ENCODE measurements around the gene CPSF2. TPM values are rescaled to one million over a fixed set of nuclear protein-coding genes. Genes with fewer than 3 reads are reported as not detected.

The CPSF2 gene
- total RNA-seq, 4 donors from 2014 or later: 13.0 to 39.6 (median 32.3) TPM

GRCh38 chr14:92217936-92218335 lies 96.2 kb downstream of the CPSF2 start:
- Histone ChIP-seq H3K4me1 (no peaks in the 10 kb centered on the region), H3K27me3 (peaks cover 5% of the 10 kb centered on the region), H3K36me3 (no peaks in the 10 kb centered on the region), H3K4me3 (no peak overlapping the region), H3K9me3 (no peaks in the 10 kb centered on the region), H3K27ac (no peak overlapping the region)
- no peak for TF ChIP-seq POLR2A (IDR thresholded peaks at IDR 0.05)
- TF ChIP-seq EP300 (IDR thresholded peaks at IDR 0.05): no peak
- TF ChIP-seq CTCF (IDR thresholded peaks at IDR 0.05): no peak
- TF ChIP-seq POLR2AphosphoS5 (IDR thresholded peaks at IDR 0.05): no peak
- no peak for DNase-seq (ENCODE audit: low spot score in 2 of 2)
- WGBS: 53% methylated on average over 1 of the region's 1 CpG

Other genes starting within 250 kb of the CPSF2 start
- 10 to 100 TPM; 20.3 to 44.3 (median 37.2) TPM for gene FBLN5, start 174.3 kb upstream of the CPSF2 start, total RNA-seq
- gene TRIP11, start 81.9 kb upstream of the CPSF2 start, total RNA-seq: 10 to 100 TPM; 23.3 to 59.1 (median 36.9) TPM
- gene ATXN3, start 15.4 kb upstream of the CPSF2 start, total RNA-seq: 10 to 100 TPM; 35.2 to 76.9 (median 39.1) TPM
- gene NDUFB1, start 263 bp upstream of the CPSF2 start, total RNA-seq: 100 to 1,000 TPM; 140 to 234 (median 201) TPM
- gene SLC24A4, start 201.2 kb downstream of the CPSF2 start, total RNA-seq: under 1 TPM; 0.11 to 0.57 (median 0.34) TPM